ENCODE measurements around the gene ERVMER34-1.

DNA sequence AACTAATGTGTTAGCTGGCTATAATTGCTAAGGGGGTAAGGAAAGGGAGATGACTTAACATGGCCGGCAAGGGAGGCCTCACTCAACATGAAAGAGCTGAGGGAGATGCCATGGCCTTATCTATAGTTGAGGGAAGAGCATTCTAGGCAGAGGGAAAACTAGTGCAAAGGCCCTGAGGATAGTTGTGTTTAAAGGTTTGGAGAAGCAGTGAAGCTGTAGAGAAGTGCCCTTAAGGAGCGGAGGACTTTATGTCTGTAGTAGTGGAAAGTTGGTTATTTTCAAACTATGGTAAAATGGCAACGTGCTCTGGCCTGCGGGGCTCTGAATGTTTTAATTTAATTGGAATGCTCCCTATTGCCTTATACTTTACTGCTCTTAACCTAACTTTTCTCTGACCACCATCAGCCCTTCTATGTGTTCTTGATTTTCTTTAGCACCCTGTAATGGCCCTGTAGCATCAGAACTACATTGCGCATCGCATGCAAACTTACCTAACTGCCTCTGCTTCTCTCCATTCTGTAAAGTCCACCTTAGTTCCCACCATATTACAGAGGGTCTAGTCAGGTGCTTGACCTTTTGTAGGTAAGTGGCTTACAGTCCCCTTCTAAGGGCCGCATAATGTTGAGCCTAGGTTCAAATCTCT is 35.8 kb downstream of the ERVMER34-1 start:
- TF ChIP-seq MAX (IDR thresholded peaks at IDR 0.05; ENCODE audit: insufficient read depth, insufficient read length) (no peak), EZH2 (IDR thresholded peaks at IDR 0.05; ENCODE audit: borderline replicate concordance, low read depth, low read length, severe bottlenecking) (no peak)

Data from endothelial cell of umbilical vein (primary cell).